Activated naive CD8-positive, alpha-beta T cell treated with anti-CD3 and anti-CD28 coated beads, Interleukin-2, amount 10 ng/mL, durations not matched to agents 7 days and 5 days (primary cell): Measurements from ENCODE around the gene RABEP2. TPM values are rescaled to one million over a fixed set of nuclear protein-coding genes. Genes with fewer than 3 reads are reported as not detected.
"Not testable (repeated sequence)": the region's sequence is repeated elsewhere in the genome, so short reads cannot be mapped to it uniquely, and the experiment has no call there.

ENCODE experiments used
- ATAC-seq: fragments of 150-1000 bp; cut with Tn5 transposase; one replicate; pipeline ENCODE4 v1.10.0; 2021; ENCODE audit warnings: low read depth, moderate library complexity
- POLR2A ChIA-PET: fragments of 350-600 bp; sonication (Branson Sonifier 250); formaldehyde crosslinking; loops from one replicate; lab custom pipeline; 2021; ENCODE audit warnings: antibody characterized with exemption; lab: Charles Lee
- DNase-seq: peaks from one replicate; pipeline ENCODE4 v3.0.0; 2021
- H3K27ac Mint-ChIP-seq: one replicate; pipeline ENCODE4 v1.8.0; 2022; ENCODE audit warnings: mild to moderate bottlenecking, mixed read lengths
- H3K27me3 Mint-ChIP-seq: one replicate; pipeline ENCODE4 v1.8.0; 2022; ENCODE audit warnings: mild to moderate bottlenecking, moderate library complexity, mixed read lengths
- H3K36me3 Mint-ChIP-seq: one replicate; pipeline ENCODE4 v1.8.0; 2021; ENCODE audit warnings: mild to moderate bottlenecking, mixed read lengths
- H3K4me1 Mint-ChIP-seq: one replicate; pipeline ENCODE4 v1.8.0; 2021; ENCODE audit warnings: mixed read lengths
- H3K4me3 Mint-ChIP-seq: one replicate; pipeline ENCODE4 v1.8.0; 2022; ENCODE audit warnings: mild to moderate bottlenecking, moderate library complexity, mixed read lengths
- H3K9me3 Mint-ChIP-seq: one replicate; pipeline ENCODE4 v1.8.0; 2021; ENCODE audit warnings: mixed read lengths
- total RNA-seq, 2 experiments: library from RNA; stranded (reverse); gene quantifications; one replicate each; pipeline ENCODE4 v1.2.3, GENCODE V29; 2021

Gene RABEP2
- total RNA-seq, 2 experiments from 2014 or later: 23.7 to 25.6 TPM

- Mint-ChIP-seq H3K9me3 (no peaks in the 10 kb centered on the region), H3K27ac (no peak overlapping the region), H3K36me3 (no peaks in the 10 kb centered on the region), H3K4me1 (peaks cover 13% of the 10 kb centered on the region), H3K27me3 (peaks cover 5% of the 10 kb centered on the region), H3K4me3 (no peak overlapping the region)
- ATAC-seq: no peak
- DNase-seq: no peak
- POLR2A ChIA-PET: interaction anchor here (2.7 to 3.7 kb wide), 2 partner anchors 18 to 80 kb away, joined by 11 to 12 read pairs; partner anchors contain the start of genes RABEP2 and SH2B1
Measured at GRCh38 chr16:28943281-28943680, 18.2 kb upstream of the RABEP2 start.

GRCh38 chr16:28939825-28940224 lies 14.8 kb upstream of the RABEP2 start:
- H3K36me3 Mint-ChIP-seq, DNase-seq, ATAC-seq, H3K4me3 Mint-ChIP-seq, H3K27me3 Mint-ChIP-seq, H3K27ac Mint-ChIP-seq, POLR2A ChIA-PET, H3K9me3 Mint-ChIP-seq: not testable (repeated sequence)
- peaks cover 21% of the 10 kb centered on the region for H3K4me1 Mint-ChIP-seq

GRCh38 chr16:28938721-28939120 lies 13.7 kb upstream of the RABEP2 start:
- H3K27me3 Mint-ChIP-seq: no peaks in the 10 kb centered on the region
- H3K4me1 Mint-ChIP-seq: peaks cover 16% of the 10 kb centered on the region
- POLR2A ChIA-PET: no interaction called here
- H3K36me3 Mint-ChIP-seq: peaks cover 3% of the 10 kb centered on the region
- ATAC-seq (no peak), DNase-seq (no peak)
- H3K4me3 Mint-ChIP-seq: no peak overlapping the region
- no peaks in the 10 kb centered on the region for H3K9me3 Mint-ChIP-seq
- no peak overlapping the region for H3K27ac Mint-ChIP-seq

GRCh38 chr16:28937222-28937876 lies 12.3 kb upstream of the RABEP2 start:
- POLR2A ChIA-PET: no interaction called here

GRCh38 chr16:28936784-28937155 lies 11.7 kb upstream of the RABEP2 start:
- no peaks in the 10 kb centered on the region for H3K9me3 Mint-ChIP-seq
- peak overlapping the region; percentile 32 for H3K27ac Mint-ChIP-seq
- H3K27me3 Mint-ChIP-seq: no peaks in the 10 kb centered on the region
- peaks cover 19% of the 10 kb centered on the region for H3K4me1 Mint-ChIP-seq
- H3K4me3 Mint-ChIP-seq: peak overlapping the region; percentile 78
- POLR2A ChIA-PET: interaction anchor here (0.6 to 1.0 kb wide), 6 partner anchors 8 to 442 kb away, joined by 3 to 8 read pairs (median 4); partner anchors contain the start of genes APOBR, ATXN2L, RABEP2 and TUFM
- DNase-seq: no peak
- ATAC-seq: no peak
- peaks cover 3% of the 10 kb centered on the region for H3K36me3 Mint-ChIP-seq

More at GRCh38 chr16:28937222-28937876, 12.3 kb upstream of the RABEP2 start:
- Mint-ChIP-seq H3K4me1 (peaks cover 19% of the 10 kb centered on the region), H3K9me3 (no peaks in the 10 kb centered on the region), H3K27ac (no peak overlapping the region), H3K36me3 (peaks cover 3% of the 10 kb centered on the region), H3K4me3 (no peak overlapping the region), H3K27me3 (no peaks in the 10 kb centered on the region)
- DNase-seq: no peak
- ATAC-seq: no peak

GRCh38 chr16:28935924-28936783 lies 11.1 kb upstream of the RABEP2 start:
- DNase-seq (peak; percentile 92), ATAC-seq (peak; percentile 97)
- H3K27me3 Mint-ChIP-seq: no peaks in the 10 kb centered on the region
- POLR2A ChIA-PET: interaction anchor here (0.6 to 1.0 kb wide), 6 partner anchors 9 to 442 kb away, joined by 3 to 8 read pairs (median 4); partner anchors contain the start of genes APOBR, ATXN2L, RABEP2 and TUFM
- H3K27ac Mint-ChIP-seq: peak overlapping the region; percentile 32
- H3K4me1 Mint-ChIP-seq: peaks cover 19% of the 10 kb centered on the region
- H3K4me3 Mint-ChIP-seq: peak overlapping the region; percentile 78
- no peaks in the 10 kb centered on the region for H3K9me3 Mint-ChIP-seq
- H3K36me3 Mint-ChIP-seq: peaks cover 3% of the 10 kb centered on the region

- Mint-ChIP-seq H3K9me3 (no peaks in the 10 kb centered on the region), H3K27ac (peak overlapping the region; percentile 22), H3K36me3 (peaks cover 3% of the 10 kb centered on the region), H3K4me3 (peak overlapping the region; percentile 78), H3K27me3 (no peaks in the 10 kb centered on the region), H3K4me1 (peaks cover 26% of the 10 kb centered on the region)
- ATAC-seq: no peak
- no peak for DNase-seq
- POLR2A ChIA-PET: no interaction called here
Measured at GRCh38 chr16:28935346-28935745, 10.3 kb upstream of the RABEP2 start.

- Mint-ChIP-seq H3K27ac (no peak overlapping the region), H3K4me3 (no peak overlapping the region), H3K9me3 (no peaks in the 10 kb centered on the region), H3K36me3 (peaks cover 3% of the 10 kb centered on the region), H3K4me1 (peaks cover 26% of the 10 kb centered on the region), H3K27me3 (no peaks in the 10 kb centered on the region)
- POLR2A ChIA-PET: interaction anchor here (0.6 to 0.7 kb wide), 2 partner anchors 17 to 93 kb away, joined by 4 to 5 read pairs; partner anchors contain the start of gene NFATC2IP
- DNase-seq (no peak), ATAC-seq (no peak)
Measured at GRCh38 chr16:28933171-28933570, 8.1 kb upstream of the RABEP2 start.

GRCh38 chr16:28932339-28933141 lies 7.5 kb upstream of the RABEP2 start:
- Mint-ChIP-seq H3K27me3 (no peaks in the 10 kb centered on the region), H3K36me3 (peaks cover 3% of the 10 kb centered on the region), H3K9me3 (no peaks in the 10 kb centered on the region), H3K27ac (peak overlapping the region; percentile 46), H3K4me1 (peaks cover 29% of the 10 kb centered on the region), H3K4me3 (no peak overlapping the region)
- DNase-seq (no peak), ATAC-seq (no peak)
- POLR2A ChIA-PET: interaction anchor here (0.7 kb wide), 1 partner anchor 18 kb away, joined by 4 read pairs; the partner anchor contains the start of gene NFATC2IP

- Mint-ChIP-seq H3K9me3 (no peaks in the 10 kb centered on the region), H3K4me1 (peaks cover 29% of the 10 kb centered on the region), H3K4me3 (no peak within 1 kb of the TSS), H3K36me3 (peaks cover 3% of the 10 kb centered on the region), H3K27me3 (no peaks in the 10 kb centered on the region), H3K27ac (peak within 1 kb of the TSS; percentile 78)
- POLR2A ChIA-PET: interaction anchor here (0.7 kb wide), 1 partner anchor 781 kb away, joined by 3 read pairs; no protein-coding TSS in a partner anchor
- ATAC-seq (no peak), DNase-seq (no peak)
Measured at GRCh38 chr16:28931801-28932225, 6.8 kb upstream of the RABEP2 start, which contains the start of gene CD19. Gene CD19 (plus strand): TSS chr16:28931971. CDS start chr16:28932001, 30 bp downstream.

GRCh38 chr16:28930652-28931051 lies 5.6 kb upstream of the RABEP2 start:
- H3K27me3 Mint-ChIP-seq: no peaks in the 10 kb centered on the region
- no peaks in the 10 kb centered on the region for H3K9me3 Mint-ChIP-seq
- no peak for ATAC-seq
- H3K36me3 Mint-ChIP-seq: peaks cover 3% of the 10 kb centered on the region
- no peak for DNase-seq
- H3K4me1 Mint-ChIP-seq: peaks cover 26% of the 10 kb centered on the region
- H3K4me3 Mint-ChIP-seq: no peak overlapping the region
- peak overlapping the region; percentile 78 for H3K27ac Mint-ChIP-seq
- POLR2A ChIA-PET: interaction anchor here (0.6 kb wide), 1 partner anchor 51 kb away, joined by 3 read pairs; no protein-coding TSS in a partner anchor

GRCh38 chr16:28930203-28930602 lies 5.2 kb upstream of the RABEP2 start:
- ATAC-seq (no peak), DNase-seq (no peak)
- H3K27me3 Mint-ChIP-seq: no peaks in the 10 kb centered on the region
- POLR2A ChIA-PET: no interaction called here
- H3K36me3 Mint-ChIP-seq: peaks cover under 1% of the 10 kb centered on the region
- H3K4me1 Mint-ChIP-seq: peaks cover 23% of the 10 kb centered on the region
- no peak overlapping the region for H3K4me3 Mint-ChIP-seq
- H3K27ac Mint-ChIP-seq: peak overlapping the region; percentile 78
- no peaks in the 10 kb centered on the region for H3K9me3 Mint-ChIP-seq
